Measurements from ENCODE around the gene SPAAR. TPM values are rescaled to one million over a fixed set of nuclear protein-coding genes. Genes with fewer than 3 reads are reported as not detected.

Gene SPAAR
- polyA plus RNA-seq, 1 experiment = 0.17 TPM

GRCh38 chr9:35864695-35865255 is 44.5 kb upstream of the SPAAR start:
- Histone ChIP-seq H3K27ac (ENCODE audit: low read depth, low read length) (no peak overlapping the region), H3K27me3 (ENCODE audit: control insufficient read depth, insufficient read depth, low read length) (peaks cover 22% of the 10 kb centered on the region), H3K4me3 (ENCODE audit: low read depth, low read length) (no peak overlapping the region), H3K9me3 (ENCODE audit: control insufficient read depth, insufficient read depth, low read length) (no peaks in the 10 kb centered on the region; the same call in 1 of the 2 replicates)
- TF ChIP-seq CTCF (IDR thresholded peaks at IDR 0.05; ENCODE audit: low read depth, low read length) = no peak
- ChIA-PET CTCF (interaction anchor here (1.8 to 1.9 kb wide), 2 partner anchors 17 to 74 kb away, joined by 6 to 7 read pairs; no protein-coding TSS in a partner anchor), POLR2A (no interaction called here)
- DNase-seq (ENCODE audit: low read depth, low spot score) = no peak

- peaks cover 7% of the 10 kb centered on the region for H3K27me3 ChIP-seq (ENCODE audit: control insufficient read depth, insufficient read depth, low read length)
- CTCF ChIA-PET = interaction anchor here (2.0 kb wide), 1 partner anchor 15 kb away, joined by 6 read pairs; no protein-coding TSS in a partner anchor
Observed at GRCh38 chr9:35867538-35867937, 41.8 kb upstream of the SPAAR start.

GRCh38 chr9:35868933-35869332 is 40.4 kb upstream of the SPAAR start:
- CTCF ChIA-PET = interaction anchor here (2.0 kb wide), 1 partner anchor 14 kb away, joined by 6 read pairs; no protein-coding TSS in a partner anchor

More at GRCh38 chr9:35867538-35867937, 41.8 kb upstream of the SPAAR start:
- POLR2A ChIA-PET = no interaction called here
- Histone ChIP-seq H3K9me3 (ENCODE audit: control insufficient read depth, insufficient read depth, low read length) (no peaks in the 10 kb centered on the region; the same call in 1 of the 2 replicates), H3K4me3 (ENCODE audit: low read depth, low read length) (no peak overlapping the region), H3K27ac (ENCODE audit: low read depth, low read length) (no peak overlapping the region)
- TF ChIP-seq CTCF (IDR thresholded peaks at IDR 0.05; ENCODE audit: low read depth, low read length) = no peak
- DNase-seq (ENCODE audit: low read depth, low spot score) = no peak

GRCh38 chr9:35869621-35870216 is 39.6 kb upstream of the SPAAR start:
- CTCF ChIA-PET = interaction anchor here (1.2 kb wide), 1 partner anchor 13 kb away, joined by 3 read pairs; no protein-coding TSS in a partner anchor

More at GRCh38 chr9:35868933-35869332, 40.4 kb upstream of the SPAAR start:
- POLR2A ChIA-PET = interaction anchor here (0.6 kb wide), 1 partner anchor 11 kb away, joined by 3 read pairs; no protein-coding TSS in a partner anchor
- TF ChIP-seq CTCF (IDR thresholded peaks at IDR 0.05; ENCODE audit: low read depth, low read length) = no peak
- Histone ChIP-seq H3K4me3 (ENCODE audit: low read depth, low read length) (no peak overlapping the region), H3K27me3 (ENCODE audit: control insufficient read depth, insufficient read depth, low read length) (peaks cover 7% of the 10 kb centered on the region), H3K9me3 (ENCODE audit: control insufficient read depth, insufficient read depth, low read length) (no peaks in the 10 kb centered on the region; the same call in 1 of the 2 replicates), H3K27ac (ENCODE audit: low read depth, low read length) (no peak overlapping the region)
- no peak for DNase-seq (ENCODE audit: low read depth, low spot score)

More at GRCh38 chr9:35869621-35870216, 39.6 kb upstream of the SPAAR start:
- Histone ChIP-seq H3K9me3 (ENCODE audit: control insufficient read depth, insufficient read depth, low read length) (no peaks in the 10 kb centered on the region; the same call in 1 of the 2 replicates), H3K4me3 (ENCODE audit: low read depth, low read length) (no peak overlapping the region), H3K27ac (ENCODE audit: low read depth, low read length) (no peak overlapping the region), H3K27me3 (ENCODE audit: control insufficient read depth, insufficient read depth, low read length) (peaks cover 5% of the 10 kb centered on the region)
- no peak for TF ChIP-seq CTCF (IDR thresholded peaks at IDR 0.05; ENCODE audit: low read depth, low read length)
- no peak for DNase-seq (ENCODE audit: low read depth, low spot score)
- POLR2A ChIA-PET = no interaction called here

Measured in AG04450 (cell line).